Esophagus muscularis mucosa (tissue), 3 donors: ENCODE data around the gene FASTK.

Source experiments
- CTCF ChIP-seq, 3 experiments: fragments of 200-600 bp in 2 of 3; fragments of 450-650 bp in 1 of 3; sonication (generic) in 2 of 3; IDR thresholded peaks; one replicate each; pipeline ENCODE4 v1.5.1; 2017 to 2019; ENCODE audit warnings: antibody characterized with exemption in 3 of 3, mild to moderate bottlenecking in 2 of 3, moderate library complexity in 1 of 3
- POLR2A ChIP-seq: fragments of 450-650 bp; IDR thresholded peaks from one replicate; pipeline ENCODE4 v1.6.1; 2017; ENCODE audit warnings: antibody characterized with exemption, moderate library complexity, mild to moderate bottlenecking, low read depth
- POLR2AphosphoS5 ChIP-seq, 2 donors: sonication (generic); formaldehyde crosslinking; IDR thresholded peaks; one replicate each; pipeline ENCODE4 v1.6.1; 2017; ENCODE audit warnings: antibody characterized with exemption in 2 of 2

- no peak for TF ChIP-seq POLR2A
- no peak for TF ChIP-seq CTCF (IDR thresholded peaks at IDR 0.05)
- TF ChIP-seq POLR2AphosphoS5 (IDR thresholded peaks at IDR 0.05), result no peak
Observed at GRCh38 chr7:151110236-151110940, 29.8 kb upstream of the FASTK start.
